Mucosa of stomach (tissue), 1 donor: ENCODE results near the gene CAMKK2.
"Not testable (repeated sequence)": the region's sequence is repeated elsewhere in the genome, so short reads cannot be mapped to it uniquely, and the experiment has no call there.

Experiments
- H3K27me3 ChIP-seq: one replicate; pipeline ENCODE4 v1.7.0; 2013; ENCODE audit warnings: mild to moderate bottlenecking, low read length; ENCODE audit not compliant: control insufficient read depth, insufficient read depth
- H3K36me3 ChIP-seq: one replicate; pipeline ENCODE4 v1.7.0; 2013; ENCODE audit warnings: low read length; ENCODE audit not compliant: control insufficient read depth, insufficient read depth
- H3K4me1 ChIP-seq: one replicate; pipeline ENCODE4 v1.7.0; 2013; ENCODE audit warnings: mild to moderate bottlenecking, low read length; ENCODE audit not compliant: control insufficient read depth, insufficient read depth
- H3K4me3 ChIP-seq: one replicate; pipeline ENCODE4 v1.7.0; 2013; ENCODE audit warnings: low read length
- H3K9ac ChIP-seq: one replicate; pipeline ENCODE4 v1.7.0; 2013; ENCODE audit warnings: mild to moderate bottlenecking, low read length, moderate library complexity
- H3K9me3 ChIP-seq: one replicate; pipeline ENCODE4 v1.7.0; 2013; ENCODE audit warnings: mild to moderate bottlenecking, low read length, moderate library complexity; ENCODE audit not compliant: control insufficient read depth
- donor health status: Pancreatic carcinoma.

Gene CAMKK2

GRCh38 chr12:121239351-121240061 lies 57.0 kb downstream of the CAMKK2 start:
- Histone ChIP-seq H3K27me3 (no peaks in the 10 kb centered on the region), H3K4me1 (peaks cover 7% of the 10 kb centered on the region), H3K36me3 (peaks cover 3% of the 10 kb centered on the region), H3K4me3 (no peak overlapping the region), H3K9me3 (no peaks in the 10 kb centered on the region), H3K9ac (no peak overlapping the region)

DNA sequence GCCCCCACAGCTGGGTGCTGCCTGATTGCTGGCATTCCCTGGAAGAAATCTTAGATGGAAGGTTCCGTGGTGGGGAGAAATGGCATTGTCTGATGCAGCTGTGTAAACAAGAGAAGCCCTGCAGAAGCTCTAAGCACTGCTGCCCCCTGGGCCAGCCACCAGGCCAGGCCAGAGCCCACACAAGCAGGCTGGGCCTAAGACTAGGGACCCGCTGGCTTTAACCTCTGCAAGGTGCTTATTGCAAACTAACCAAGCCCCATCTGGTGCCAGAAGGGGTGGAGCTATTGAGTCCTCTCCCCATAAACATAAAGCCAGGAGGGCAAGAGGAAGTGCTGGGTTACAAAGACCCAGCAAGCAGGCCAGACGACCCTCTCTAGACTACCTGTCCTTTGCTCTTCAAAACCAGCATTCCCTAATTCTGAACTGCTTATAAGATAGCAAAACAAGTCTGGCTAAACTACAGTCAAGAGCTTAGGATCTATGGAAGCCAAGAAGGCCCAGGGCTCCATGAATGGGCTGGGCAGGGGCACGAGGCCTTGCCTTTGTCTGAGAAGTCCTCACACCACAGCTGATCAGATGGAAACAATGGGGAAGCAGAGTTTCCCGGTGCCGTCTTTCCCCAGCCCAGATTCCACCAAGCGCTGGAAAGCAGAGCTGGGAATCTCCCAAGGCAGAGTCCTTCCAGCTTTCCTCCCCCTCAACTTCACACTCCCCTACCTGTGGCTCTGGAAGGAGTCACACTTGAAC lies 57.7 kb downstream of the CAMKK2 start:
- Histone ChIP-seq H3K27me3 (no peaks in the 10 kb centered on the region), H3K4me1 (peaks cover 7% of the 10 kb centered on the region), H3K4me3 (no peak overlapping the region), H3K9me3 (no peaks in the 10 kb centered on the region), H3K36me3 (peaks cover 3% of the 10 kb centered on the region), H3K9ac (no peak overlapping the region)

DNA sequence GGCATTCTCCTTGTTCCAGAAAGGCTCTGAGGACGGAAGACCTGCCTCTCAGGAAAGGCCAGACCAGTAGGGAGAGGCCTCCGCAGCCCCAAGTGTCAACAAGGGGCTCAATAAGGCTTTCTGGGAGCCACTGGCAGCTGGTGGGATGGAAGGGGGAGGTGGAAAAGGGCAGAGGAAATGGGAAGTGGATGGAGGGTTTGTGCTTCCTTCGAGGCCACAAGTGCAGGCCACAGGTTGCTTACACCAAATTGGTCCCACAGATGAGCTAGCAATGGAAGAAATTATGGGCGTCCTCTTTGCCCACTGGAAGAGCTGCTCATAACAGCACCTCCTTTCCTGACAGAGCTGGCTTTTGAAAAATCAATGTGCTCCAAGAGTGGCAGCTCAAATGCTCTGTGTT lies 58.4 kb downstream of the CAMKK2 start:
- Histone ChIP-seq H3K4me3 (no peak overlapping the region), H3K9me3 (no peaks in the 10 kb centered on the region), H3K36me3 (peaks cover 3% of the 10 kb centered on the region), H3K4me1 (peaks cover 7% of the 10 kb centered on the region), H3K9ac (no peak overlapping the region), H3K27me3 (no peaks in the 10 kb centered on the region)

DNA sequence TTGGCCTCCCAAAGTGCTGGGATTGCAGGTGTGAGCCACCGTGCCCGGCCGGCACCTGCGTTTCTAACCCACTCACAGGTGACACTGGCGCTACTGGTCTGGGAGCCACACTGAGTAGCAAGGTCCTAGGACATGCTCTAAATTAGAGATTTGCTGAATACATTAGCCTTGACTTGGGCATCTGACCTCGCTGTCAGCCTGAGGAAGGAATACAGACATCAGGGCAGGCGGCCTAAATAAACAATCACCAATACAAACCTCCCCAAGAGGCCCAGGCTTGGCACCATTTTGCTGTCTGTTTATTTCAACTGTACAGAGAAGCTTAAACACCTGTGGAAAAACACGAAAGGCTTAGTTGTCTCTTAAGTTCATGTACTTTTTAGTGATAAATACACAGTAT lies 59.1 kb downstream of the CAMKK2 start:
- Histone ChIP-seq H3K4me1 (peaks cover 7% of the 10 kb centered on the region), H3K9ac (no peak overlapping the region), H3K27me3 (no peaks in the 10 kb centered on the region), H3K36me3 (peaks cover 3% of the 10 kb centered on the region), H3K4me3 (no peak overlapping the region), H3K9me3 (no peaks in the 10 kb centered on the region)

GRCh38 chr12:121236776-121237175 lies 59.7 kb downstream of the CAMKK2 start:
- Histone ChIP-seq H3K9ac (no peak overlapping the region), H3K36me3 (peaks cover 3% of the 10 kb centered on the region), H3K4me3 (no peak overlapping the region), H3K9me3 (no peaks in the 10 kb centered on the region), H3K4me1 (peaks cover 7% of the 10 kb centered on the region), H3K27me3 (no peaks in the 10 kb centered on the region)

- H3K36me3 ChIP-seq: peaks cover 11% of the 10 kb centered on the region
- no peak overlapping the region for H3K9ac ChIP-seq
- no peak overlapping the region for H3K4me3 ChIP-seq
- no peaks in the 10 kb centered on the region for H3K9me3 ChIP-seq
- H3K4me1 ChIP-seq: peaks cover 2% of the 10 kb centered on the region
- H3K27me3 ChIP-seq: no peaks in the 10 kb centered on the region
These were observed 62.9 kb downstream of the CAMKK2 start for GRCh38 chr12:121233628-121234020.

- H3K36me3 ChIP-seq: peaks cover 11% of the 10 kb centered on the region
- no peaks in the 10 kb centered on the region for H3K9me3 ChIP-seq
- no peak overlapping the region for H3K9ac ChIP-seq
- no peaks in the 10 kb centered on the region for H3K4me1 ChIP-seq
- no peak overlapping the region for H3K4me3 ChIP-seq
- H3K27me3 ChIP-seq: no peaks in the 10 kb centered on the region
These were observed 63.4 kb downstream of the CAMKK2 start for GRCh38 chr12:121232977-121233627.

GRCh38 chr12:121232163-121232562 lies 64.3 kb downstream of the CAMKK2 start:
- Histone ChIP-seq H3K4me1 (peaks cover 9% of the 10 kb centered on the region), H3K36me3 (peaks cover 11% of the 10 kb centered on the region), H3K9me3 (no peaks in the 10 kb centered on the region), H3K9ac (no peak overlapping the region), H3K27me3 (no peaks in the 10 kb centered on the region), H3K4me3 (no peak overlapping the region)

- Histone ChIP-seq H3K36me3 (peaks cover 7% of the 10 kb centered on the region), H3K9me3 (no peaks in the 10 kb centered on the region), H3K4me1 (peaks cover 17% of the 10 kb centered on the region), H3K27me3 (no peaks in the 10 kb centered on the region), H3K4me3 (no peak overlapping the region), H3K9ac (no peak overlapping the region)
These were observed 66.0 kb downstream of the CAMKK2 start for GRCh38 chr12:121230538-121230907.

DNA sequence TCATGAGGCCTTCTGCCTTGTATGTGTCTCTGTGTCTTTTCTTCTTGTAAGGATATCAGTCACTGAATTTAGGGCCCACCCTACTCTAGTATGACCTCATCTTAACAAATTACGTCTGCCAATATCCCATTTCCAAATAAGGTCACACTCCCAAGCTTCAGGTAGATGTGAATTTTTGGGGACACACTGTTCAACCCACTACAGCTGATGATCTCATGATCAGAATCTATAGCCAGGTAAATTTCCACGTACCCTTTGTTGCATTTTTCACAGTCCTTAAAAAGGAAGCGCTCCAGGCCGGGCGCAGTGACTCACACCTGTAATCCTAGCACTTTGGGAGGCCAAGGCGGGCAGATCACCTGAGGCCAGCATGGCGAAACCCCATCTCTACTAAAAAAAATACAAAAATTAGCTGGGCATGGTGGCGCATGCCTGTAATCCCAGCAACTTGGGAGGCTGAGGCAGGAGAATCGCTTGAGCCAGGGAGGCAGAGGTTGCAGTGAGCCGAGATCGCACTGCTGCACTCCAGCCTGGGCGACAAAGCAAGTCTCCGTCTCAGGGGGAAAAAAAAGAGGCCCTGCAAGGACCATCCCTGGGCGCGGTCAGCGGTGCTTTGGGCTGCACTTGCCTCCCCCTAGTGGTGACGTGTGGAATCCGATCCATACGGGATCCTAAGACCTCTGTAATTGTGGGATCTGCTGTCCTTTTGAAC lies 66.5 kb downstream of the CAMKK2 start:
- H3K9me3 ChIP-seq, H3K27me3 ChIP-seq, H3K36me3 ChIP-seq, H3K9ac ChIP-seq, H3K4me3 ChIP-seq: not testable (repeated sequence)
- H3K4me1 ChIP-seq: peaks cover 17% of the 10 kb centered on the region

GRCh38 chr12:121228919-121229665 lies 67.4 kb downstream of the CAMKK2 start:
- H3K4me1 ChIP-seq: peaks cover 19% of the 10 kb centered on the region
- no peaks in the 10 kb centered on the region for H3K27me3 ChIP-seq
- peaks cover 7% of the 10 kb centered on the region for H3K36me3 ChIP-seq
- H3K9me3 ChIP-seq: no peaks in the 10 kb centered on the region
- no peak overlapping the region for H3K4me3 ChIP-seq
- peak overlapping the region; percentile 28 for H3K9ac ChIP-seq
